ENCODE results near the gene THOC7. TPM values are rescaled to one million over a fixed set of nuclear protein-coding genes. Genes with fewer than 3 reads are reported as not detected.

Gene THOC7
- total RNA-seq, 1 donor from 2014 or later, result 141 TPM

- Histone ChIP-seq H3K79me2 (ENCODE audit: low read depth) (no peaks in the 10 kb centered on the region), H3K27me3 (no peaks in the 10 kb centered on the region), H3K4me3 (no peak overlapping the region), H2AFZ (replicated peaks) (peak overlapping the region; percentile 19), H3K4me1 (peaks cover 26% of the 10 kb centered on the region), H3F3A (ENCODE audit: low read depth) (no peaks in the 10 kb centered on the region), H3K4me2 (no peak overlapping the region), H3K27ac (no peak overlapping the region), H3K9me3 (ENCODE audit: low read depth) (no peaks in the 10 kb centered on the region), H4K20me1 (ENCODE audit: low read depth) (no peaks in the 10 kb centered on the region), H3K9ac (no peak overlapping the region), H3K36me3 (no peaks in the 10 kb centered on the region)
- Mint-ChIP-seq H3K4me1 (peaks cover 25% of the 10 kb centered on the region), H3K36me3 (no peaks in the 10 kb centered on the region), H3K4me3 (no peak overlapping the region), H3K9me3 (peaks cover 5% of the 10 kb centered on the region), H3K27ac (no peak overlapping the region), H3K27me3 (ENCODE audit: insufficient read depth, low read depth) (peaks cover 5% of the 10 kb centered on the region)
- DNase-seq (ENCODE audit: low spot score), result no peak
- TF ChIP-seq EZH2 (IDR thresholded peaks at IDR 0.05) (no peak), EZH2phosphoT487 (IDR thresholded peaks at IDR 0.05) (no peak), CTCF (IDR thresholded peaks at IDR 0.05) (no peak)
These were observed 54.0 kb downstream of the THOC7 start for GRCh38 chr3:63809607-63810006.

- no peak overlapping the region for H3K27ac ChIP-seq
- H3K36me3 Mint-ChIP-seq, result no peaks in the 10 kb centered on the region
- H3K4me1 ChIP-seq, result peaks cover 16% of the 10 kb centered on the region
- no peak overlapping the region for H2AFZ ChIP-seq (replicated peaks)
- no peaks in the 10 kb centered on the region for H3F3A ChIP-seq (ENCODE audit: low read depth)
- DNase-seq (ENCODE audit: low spot score), result no peak
- no peaks in the 10 kb centered on the region for H3K79me2 ChIP-seq (ENCODE audit: low read depth)
- TF ChIP-seq EZH2 (IDR thresholded peaks at IDR 0.05), result no peak
- no peak for TF ChIP-seq CTCF (IDR thresholded peaks at IDR 0.05)
- no peak for TF ChIP-seq EZH2phosphoT487 (IDR thresholded peaks at IDR 0.05)
- peaks cover 5% of the 10 kb centered on the region for H3K9me3 Mint-ChIP-seq
- H3K27me3 ChIP-seq, result no peaks in the 10 kb centered on the region
- H3K27me3 Mint-ChIP-seq (ENCODE audit: insufficient read depth, low read depth), result peaks cover 5% of the 10 kb centered on the region
- no peaks in the 10 kb centered on the region for H4K20me1 ChIP-seq (ENCODE audit: low read depth)
- no peak overlapping the region for H3K27ac Mint-ChIP-seq
- no peak overlapping the region for H3K4me3 ChIP-seq
- no peaks in the 10 kb centered on the region for H3K9me3 ChIP-seq (ENCODE audit: low read depth)
- H3K4me1 Mint-ChIP-seq, result peaks cover 15% of the 10 kb centered on the region
- H3K9ac ChIP-seq, result no peak overlapping the region
- no peak overlapping the region for H3K4me2 ChIP-seq
- H3K36me3 ChIP-seq, result no peaks in the 10 kb centered on the region
- no peak overlapping the region for H3K4me3 Mint-ChIP-seq
These were observed 55.0 kb downstream of the THOC7 start for GRCh38 chr3:63808633-63809032.

GRCh38 chr3:63807961-63808565 lies 55.5 kb downstream of the THOC7 start:
- Histone ChIP-seq H3K79me2 (ENCODE audit: low read depth) (no peaks in the 10 kb centered on the region), H3K27ac (no peak overlapping the region), H3K9ac (no peak overlapping the region), H2AFZ (replicated peaks) (no peak overlapping the region), H3K9me3 (ENCODE audit: low read depth) (no peaks in the 10 kb centered on the region), H4K20me1 (ENCODE audit: low read depth) (no peaks in the 10 kb centered on the region), H3K4me2 (no peak overlapping the region), H3K27me3 (no peaks in the 10 kb centered on the region), H3F3A (ENCODE audit: low read depth) (no peaks in the 10 kb centered on the region), H3K4me1 (peaks cover 11% of the 10 kb centered on the region), H3K36me3 (no peaks in the 10 kb centered on the region), H3K4me3 (no peak overlapping the region)
- TF ChIP-seq CTCF (IDR thresholded peaks at IDR 0.05) (no peak), EZH2 (IDR thresholded peaks at IDR 0.05) (no peak)
- Mint-ChIP-seq H3K4me3 (no peak overlapping the region), H3K27me3 (ENCODE audit: insufficient read depth, low read depth) (peaks cover 5% of the 10 kb centered on the region), H3K36me3 (no peaks in the 10 kb centered on the region), H3K4me1 (peaks cover 11% of the 10 kb centered on the region), H3K27ac (no peak overlapping the region), H3K9me3 (peaks cover 5% of the 10 kb centered on the region)
- DNase-seq (ENCODE audit: low spot score), result no peak
